Ascending aorta (tissue), 2 donors: ENCODE measurements around the gene TAPT1. TPM values are rescaled to one million over a fixed set of nuclear protein-coding genes. Genes with fewer than 3 reads are reported as not detected.
A peak's percentile ranks its signal among the peaks of the same experiment; 100 is the strongest.

Source experiments
- DNase-seq, 2 donors: peaks; one replicate each; pipeline ENCODE4 v3.0.0-alpha.2; 2019; ENCODE audit warnings: low spot score in 2 of 2
- H3K27ac ChIP-seq, 2 donors: fragments of 200-600 bp; sonication (generic); one replicate each; pipeline ENCODE4 v1.5.1; 2016 to 2017; ENCODE audit warnings: mild to moderate bottlenecking in 1 of 2
- H3K27me3 ChIP-seq: fragments of 200-600 bp; sonication (generic); one replicate; pipeline ENCODE4 v1.5.1; 2017
- H3K36me3 ChIP-seq, 2 donors: fragments of 200-600 bp; sonication (generic); one replicate each; pipeline ENCODE4 v1.5.1; 2016
- H3K4me1 ChIP-seq, 2 donors: fragments of 200-600 bp; sonication (generic); one replicate each; pipeline ENCODE4 v1.5.1; 2016 to 2017; ENCODE audit warnings: mild to moderate bottlenecking in 1 of 2
- H3K4me3 ChIP-seq, 2 donors: fragments of 200-600 bp; sonication (generic); one replicate each; pipeline ENCODE4 v1.5.1; 2016 to 2017; ENCODE audit warnings: mild to moderate bottlenecking in 1 of 2
- H3K9me3 ChIP-seq, 2 donors: fragments of 200-600 bp; sonication (generic); one replicate each; pipeline ENCODE4 v1.5.1; 2016
- CTCF ChIP-seq, 3 experiments: fragments of 200-600 bp in 2 of 3; fragments of 450-650 bp in 1 of 3; sonication (generic) in 2 of 3; IDR thresholded peaks; one replicate each; pipeline ENCODE4 v1.5.1; 2016 to 2019; ENCODE audit warnings: antibody characterized with exemption in 3 of 3, mild to moderate bottlenecking in 1 of 3, moderate library complexity in 1 of 3
- intact Hi-C: fragments of 100-400 bp; cut with DNase I; formaldehyde crosslinking; loops from one replicate; pipeline ENCODE4 v1.15.1; 2023
- total RNA-seq: library from RNA; depleted of rRNA; stranded (reverse); fragments of >200 nt; gene quantifications from one replicate; pipeline ENCODE4 v1.1.0, GENCODE V29; 2016

Gene TAPT1
- total RNA-seq, 1 donor from 2014 or later: 10.7 TPM

- TF ChIP-seq CTCF (IDR thresholded peaks at IDR 0.05): no peak
- Histone ChIP-seq H3K9me3 (no peaks in the 10 kb centered on the region), H3K4me3 (no peak overlapping the region), H3K27ac (no peak overlapping the region), H3K27me3 (no peaks in the 10 kb centered on the region), H3K36me3 (no peaks in the 10 kb centered on the region), H3K4me1 (peaks cover 0 to 3% of the 10 kb centered on the region in 2 donors)
- DNase-seq: no peak
- intact Hi-C loops: no loop called here
Measured at GRCh38 chr4:16235209-16235608, 8.9 kb upstream of the TAPT1 start.

DNA sequence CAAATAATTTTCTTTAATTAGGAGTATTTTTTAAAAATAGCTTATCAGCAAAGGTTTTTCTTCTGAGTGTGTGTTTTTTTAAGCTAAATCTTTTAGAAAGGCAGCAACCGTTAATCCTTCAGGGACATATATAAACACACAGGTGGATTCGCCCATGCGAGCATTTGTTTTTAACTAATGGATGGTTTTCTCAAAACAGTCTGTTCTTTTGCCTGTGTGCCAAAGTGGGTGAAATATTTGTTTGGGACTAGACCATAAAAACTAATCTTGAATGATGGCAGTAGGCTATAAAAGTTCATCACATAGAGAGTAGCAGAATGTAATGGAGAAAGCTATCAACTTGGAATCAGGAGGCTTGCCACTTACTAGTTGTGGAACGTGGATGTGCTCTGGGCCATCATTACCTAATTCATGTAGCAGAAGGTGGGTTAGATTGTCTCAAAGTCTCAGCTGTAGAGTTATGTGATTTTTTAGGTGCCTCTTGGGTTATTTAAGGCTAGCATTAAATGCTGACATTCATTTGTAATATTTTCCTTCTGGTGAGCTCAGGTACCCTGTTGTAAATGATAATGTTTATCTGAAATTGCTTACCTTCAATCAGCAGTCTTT is 7.4 kb upstream of the TAPT1 start:
- H3K4me1 ChIP-seq: peaks cover 0 to 4% of the 10 kb centered on the region in 2 donors
- no peaks in the 10 kb centered on the region for H3K9me3 ChIP-seq
- TF ChIP-seq CTCF (IDR thresholded peaks at IDR 0.05): no peak
- no peaks in the 10 kb centered on the region for H3K36me3 ChIP-seq
- DNase-seq: no peak
- no peaks in the 10 kb centered on the region for H3K27me3 ChIP-seq
- intact Hi-C loops: loop anchor here (5.0 kb wide), 1 partner anchor 1579 kb away; the partner anchor contains the start of genes DCAF16 and NCAPG
- H3K4me3 ChIP-seq: no peak overlapping the region
- no peak overlapping the region for H3K27ac ChIP-seq

DNA sequence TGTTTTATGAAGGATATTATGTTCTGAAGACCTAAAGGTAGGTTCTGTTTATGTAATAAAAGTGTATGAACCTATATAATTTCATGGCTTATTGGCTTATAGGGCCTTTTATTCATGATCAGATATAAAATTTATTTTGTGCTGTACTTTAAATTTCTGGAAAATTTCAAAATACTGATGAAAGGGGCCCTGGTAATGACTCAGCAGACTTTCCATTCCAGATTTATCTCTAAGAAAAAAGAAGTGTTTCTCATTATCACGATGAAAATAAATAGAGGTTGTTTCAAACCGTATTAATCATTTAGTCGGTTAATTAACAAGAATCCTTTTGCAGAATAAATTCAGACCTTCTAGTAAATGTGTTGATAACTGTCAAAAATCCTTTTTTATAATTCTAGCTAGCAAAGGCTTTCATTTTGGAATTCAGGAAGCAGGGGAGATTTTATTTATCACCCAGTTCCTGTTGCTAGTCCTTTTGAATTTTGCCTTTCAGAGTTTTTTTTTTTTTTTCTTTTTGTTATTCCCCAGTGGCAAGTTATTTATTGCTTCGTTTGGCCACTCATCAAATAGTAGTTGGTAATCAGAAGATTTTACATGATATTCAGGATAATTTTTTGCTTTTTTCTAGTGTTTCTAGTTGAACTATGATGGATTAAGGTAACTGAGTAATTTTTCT is 5.4 kb upstream of the TAPT1 start:
- Histone ChIP-seq H3K27ac (no peak overlapping the region), H3K36me3 (no peaks in the 10 kb centered on the region), H3K27me3 (no peaks in the 10 kb centered on the region), H3K9me3 (no peaks in the 10 kb centered on the region), H3K4me3 (peak overlapping the region; percentile 17 to 25), H3K4me1 (peaks cover 0 to 11% of the 10 kb centered on the region in 2 donors)
- TF ChIP-seq CTCF (IDR thresholded peaks at IDR 0.05): no peak
- intact Hi-C loops: loop anchor here (5.0 kb wide), 1 partner anchor 1581 kb away; the partner anchor contains the start of genes DCAF16 and NCAPG
- DNase-seq: no peak

- peaks cover 0 to 11% of the 10 kb centered on the region in 2 donors for H3K4me1 ChIP-seq
- no peaks in the 10 kb centered on the region for H3K36me3 ChIP-seq
- H3K27me3 ChIP-seq: no peaks in the 10 kb centered on the region
- no peak for DNase-seq
- no peak overlapping the region for H3K4me3 ChIP-seq
- intact Hi-C loops: loop anchor here (5.0 kb wide), 1 partner anchor 1582 kb away; the partner anchor contains the start of genes DCAF16 and NCAPG
- TF ChIP-seq CTCF (IDR thresholded peaks at IDR 0.05): no peak
- peak overlapping the region; percentile 31 to 38 for H3K27ac ChIP-seq
- H3K9me3 ChIP-seq: no peaks in the 10 kb centered on the region
Measured at GRCh38 chr4:16230308-16230707, 4.0 kb upstream of the TAPT1 start.

DNA sequence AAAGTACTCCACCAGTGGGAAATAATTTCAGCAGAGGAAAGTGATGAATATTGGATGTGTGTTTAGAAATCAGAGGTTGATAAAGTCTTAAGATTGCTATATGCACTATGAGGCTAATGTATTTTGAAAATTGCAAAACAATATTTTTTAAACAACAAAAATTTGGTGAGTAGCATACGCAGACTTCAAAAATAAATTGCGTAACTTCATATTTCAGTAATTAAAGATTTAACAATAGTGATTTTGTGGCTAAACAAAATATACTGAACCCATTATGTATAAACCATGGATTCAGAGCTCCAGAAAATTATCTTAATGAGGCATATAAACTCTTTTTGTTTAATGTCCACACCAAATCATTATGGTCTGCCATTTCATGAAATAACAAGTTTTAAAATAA is 3.3 kb upstream of the TAPT1 start:
- H3K27me3 ChIP-seq: no peaks in the 10 kb centered on the region
- H3K4me1 ChIP-seq: peaks cover 0 to 14% of the 10 kb centered on the region in 2 donors
- no peaks in the 10 kb centered on the region for H3K36me3 ChIP-seq
- no peak overlapping the region for H3K4me3 ChIP-seq
- no peak for TF ChIP-seq CTCF (IDR thresholded peaks at IDR 0.05)
- DNase-seq: no peak
- peak overlapping the region; percentile 31 to 38 for H3K27ac ChIP-seq
- no peaks in the 10 kb centered on the region for H3K9me3 ChIP-seq
- intact Hi-C loops: loop anchor here (5.0 to 10.0 kb wide), 3 partner anchors 303 to 1583 kb away; partner anchors contain the start of genes DCAF16, FBXL5 and NCAPG
